SK-N-MC (cell line): ENCODE data around the gene ZNF148.

Experiments used
- EZH2 ChIP-seq: fragments of 200-600 bp; sonication (generic); IDR thresholded peaks from one replicate; pipeline ENCODE4 v1.6.1; 2017; ENCODE audit warnings: antibody characterized with exemption
- FOXP2 ChIP-seq: optimal IDR thresholded peaks from 2 replicates; pipeline ENCODE3; 2011; ENCODE audit warnings: mild to moderate bottlenecking, moderate library complexity; ENCODE audit not compliant: insufficient read depth; ENCODE audit errors: extremely low read length, control extremely low read depth
- POLR2AphosphoS5 ChIP-seq: IDR thresholded peaks from 2 replicates; pipeline ENCODE4 v1.6.1; 2012; ENCODE audit warnings: mild to moderate bottlenecking, low read depth, low read length, borderline replicate concordance

GRCh38 chr3:125410922-125411321 lies 35.8 kb upstream of the ZNF148 start:
- TF ChIP-seq POLR2AphosphoS5, result no peak
- no peak for TF ChIP-seq EZH2
- TF ChIP-seq FOXP2, result no peak
